NCI-H187 (cell line): ENCODE results near the gene POLD3.

Experiments
- DNase-seq, 2 experiments: peaks; one replicate each; lab custom pipeline; 2025; lab: John Stamatoyannopoulos, UW

Gene POLD3

GRCh38 chr11:74689666-74690065 lies 97.3 kb downstream of the POLD3 start:
- no peak for DNase-seq

GRCh38 chr11:74691755-74692154 lies 99.4 kb downstream of the POLD3 start:
- DNase-seq: no peak
